H9 (cell line): ENCODE results near the gene KIF18A. TPM values are rescaled to one million over a fixed set of nuclear protein-coding genes. Genes with fewer than 3 reads are reported as not detected.

ENCODE experiments used
- DNase-seq: peaks from one replicate; pipeline ENCODE4 v3.0.0-alpha.2; 2017
- H2AFZ ChIP-seq: one replicate; pipeline ENCODE4 v1.6.1; 2013; ENCODE audit warnings: mild to moderate bottlenecking, low read length, control low read depth, moderate library complexity
- H2AK5ac ChIP-seq: 2 replicates; pipeline ENCODE4 v1.6.1; 2013; ENCODE audit warnings: low read length, control low read depth, mixed read lengths; ENCODE audit not compliant: insufficient read length
- H2BK120ac ChIP-seq: one replicate; pipeline ENCODE4 v1.6.1; 2013; ENCODE audit warnings: low read depth, mild to moderate bottlenecking, low read length, control low read depth, inconsistent platforms; ENCODE audit not compliant: poor library complexity, severe bottlenecking
- H2BK12ac ChIP-seq: 2 replicates; pipeline ENCODE4 v1.6.1; 2013; ENCODE audit warnings: low read length, control low read depth, mixed read lengths, low read depth; ENCODE audit not compliant: insufficient read length
- H2BK15ac ChIP-seq: 2 replicates; pipeline ENCODE4 v1.6.1; 2013; ENCODE audit warnings: low read depth, low read length, control low read depth
- H2BK20ac ChIP-seq: one replicate; pipeline ENCODE4 v1.6.1; 2013; ENCODE audit warnings: low read depth, mild to moderate bottlenecking, low read length, control low read depth, inconsistent platforms; ENCODE audit not compliant: poor library complexity, severe bottlenecking
- H2BK5ac ChIP-seq: 2 replicates; pipeline ENCODE4 v1.6.1; 2013; ENCODE audit warnings: low read length, control low read depth, mixed read lengths; ENCODE audit not compliant: insufficient read length
- H3K14ac ChIP-seq: 2 replicates; pipeline ENCODE4 v1.6.1; 2013; ENCODE audit warnings: low read length, control low read depth; ENCODE audit not compliant: insufficient read depth
- H3K18ac ChIP-seq: 2 replicates; pipeline ENCODE4 v1.6.1; 2013; ENCODE audit warnings: low read depth, mild to moderate bottlenecking, mixed read lengths, low read length, control low read depth; ENCODE audit not compliant: insufficient read length
- H3K23ac ChIP-seq: 2 replicates; pipeline ENCODE4 v1.6.1; 2013; ENCODE audit warnings: low read length, control low read depth, mixed read lengths, low read depth; ENCODE audit not compliant: insufficient read length
- H3K23me2 ChIP-seq: 2 replicates; pipeline ENCODE4 v1.6.1; 2013; ENCODE audit warnings: low read depth, mild to moderate bottlenecking, mixed read lengths, low read length, control low read depth; ENCODE audit not compliant: insufficient read length, poor library complexity, severe bottlenecking
- H3K27ac ChIP-seq: 2 replicates; pipeline ENCODE4 v1.5.1; 2013; ENCODE audit warnings: low read length, control low read depth, mixed read lengths, low read depth; ENCODE audit not compliant: insufficient read length
- H3K27me3 ChIP-seq: 2 replicates; pipeline ENCODE4 v1.6.1; 2013; ENCODE audit warnings: low read length, control low read depth, inconsistent platforms; ENCODE audit not compliant: insufficient read depth
- H3K4ac ChIP-seq: 2 replicates; pipeline ENCODE4 v1.6.1; 2013; ENCODE audit warnings: low read depth, mild to moderate bottlenecking, control low read depth, inconsistent platforms, low read length, moderate library complexity
- H3K4me1 ChIP-seq: 2 replicates; pipeline ENCODE4 v1.6.1; 2013; ENCODE audit warnings: low read length, control low read depth, inconsistent platforms; ENCODE audit not compliant: insufficient read depth
- H3K4me2 ChIP-seq: 2 replicates; pipeline ENCODE4 v1.6.1; 2013; ENCODE audit warnings: low read length, control low read depth, mixed read lengths; ENCODE audit not compliant: insufficient read length, insufficient read depth
- H3K56ac ChIP-seq: 2 replicates; pipeline ENCODE4 v1.6.1; 2013; ENCODE audit warnings: low read depth, mild to moderate bottlenecking, mixed read lengths, low read length, control low read depth; ENCODE audit not compliant: insufficient read length
- H3K79me1 ChIP-seq: 2 replicates; pipeline ENCODE4 v1.6.1; 2013; ENCODE audit warnings: low read depth, mild to moderate bottlenecking, moderate library complexity, low read length, control low read depth, inconsistent platforms; ENCODE audit not compliant: insufficient read depth, poor library complexity, severe bottlenecking
- H3K79me2 ChIP-seq: 2 replicates; pipeline ENCODE4 v1.6.1; 2013; ENCODE audit warnings: low read length, control low read depth, inconsistent platforms; ENCODE audit not compliant: insufficient read depth
- H3K9ac ChIP-seq: 2 replicates; pipeline ENCODE4 v1.6.1; 2013; ENCODE audit warnings: low read length, control low read depth, mixed read lengths; ENCODE audit not compliant: insufficient read length; ENCODE audit errors: extremely low read depth
- H3K9me3 ChIP-seq: one replicate; pipeline ENCODE4 v1.6.1; 2013; ENCODE audit warnings: low read depth, low read length, inconsistent platforms; ENCODE audit not compliant: control insufficient read depth
- H3T11ph ChIP-seq: one replicate; pipeline ENCODE4 v1.6.1; 2013; ENCODE audit warnings: mild to moderate bottlenecking, low read length, control low read depth, inconsistent platforms
- H4K20me1 ChIP-seq: one replicate; pipeline ENCODE4 v1.6.1; 2013; ENCODE audit not compliant: control insufficient read depth, insufficient read length, insufficient read depth
- H4K5ac ChIP-seq: 2 replicates; pipeline ENCODE4 v1.6.1; 2013; ENCODE audit warnings: low read depth, mild to moderate bottlenecking, mixed read lengths, low read length, control low read depth; ENCODE audit not compliant: insufficient read length
- H4K8ac ChIP-seq: replicated peaks from 2 replicates; pipeline ENCODE4 v1.6.1; 2013; ENCODE audit warnings: low read length, control low read depth, mixed read lengths, low read depth; ENCODE audit not compliant: insufficient read length
- H4K91ac ChIP-seq: 2 replicates; pipeline ENCODE4 v1.6.1; 2013; ENCODE audit warnings: low read depth, mild to moderate bottlenecking, moderate library complexity, mixed read lengths, low read length, control low read depth; ENCODE audit not compliant: insufficient read length
- H3K27ac Mint-ChIP-seq, 3 experiments: 2 replicates in 2 of 3; 3 replicates in 1 of 3; pipeline ENCODE4 v1.8.0; 2020 to 2021; ENCODE audit warnings: mixed read lengths in 3 of 3, mild to moderate bottlenecking in 1 of 3, moderate library complexity in 1 of 3
- H3K27me3 Mint-ChIP-seq: 2 replicates; pipeline ENCODE4 v1.8.0; 2021; ENCODE audit warnings: low read depth, mild to moderate bottlenecking, moderate library complexity, mixed read lengths
- H3K36me3 Mint-ChIP-seq, 3 experiments: 2 replicates in 2 of 3; 3 replicates in 1 of 3; pipeline ENCODE4 v1.8.0; 2020 to 2021; ENCODE audit warnings: low read depth in 3 of 3, mixed read lengths in 3 of 3; ENCODE audit not compliant: insufficient read depth in 1 of 3
- H3K4me1 Mint-ChIP-seq, 2 experiments: 2 replicates each; pipeline ENCODE4 v1.8.0; 2020; ENCODE audit warnings: mixed read lengths in 2 of 2
- H3K4me3 Mint-ChIP-seq, 2 experiments: 2 replicates in 1 of 2; 3 replicates in 1 of 2; pipeline ENCODE4 v1.8.0; 2020 to 2021; ENCODE audit warnings: mild to moderate bottlenecking in 2 of 2, mixed read lengths in 2 of 2, moderate library complexity in 1 of 2
- H3K9me3 Mint-ChIP-seq, 2 experiments: 2 replicates in 1 of 2; 3 replicates in 1 of 2; pipeline ENCODE4 v1.8.0; 2020; ENCODE audit warnings: mild to moderate bottlenecking in 2 of 2, mixed read lengths in 2 of 2, moderate library complexity in 1 of 2
- CTCF ChIP-seq: fragments of 200-600 bp; sonication (generic); conservative IDR thresholded peaks from 3 replicates; pipeline ENCODE4 v1.8.0; 2021; ENCODE audit warnings: antibody characterized with exemption, mild to moderate bottlenecking
- WGBS: extraction: QIAGEN DNeasy Blood & Tissue Kit; methylation state at CpG from one replicate; pipeline ENCODE4 v1.1.7; 2013; ENCODE audit warnings: missing lambda C conversion rate, low lambda C conversion rate, mixed read lengths; ENCODE audit not compliant: insufficient read length; ENCODE audit errors: extremely low coverage; 5-methylcytosine and 5-hydroxymethylcytosine counted together
- total RNA-seq: library from RNA; stranded (reverse); gene quantifications from 2 replicates; pipeline ENCODE4 v1.2.1, GENCODE V29; 2021

The KIF18A gene
- total RNA-seq, 1 experiment from 2014 or later = 25.9 TPM

DNA sequence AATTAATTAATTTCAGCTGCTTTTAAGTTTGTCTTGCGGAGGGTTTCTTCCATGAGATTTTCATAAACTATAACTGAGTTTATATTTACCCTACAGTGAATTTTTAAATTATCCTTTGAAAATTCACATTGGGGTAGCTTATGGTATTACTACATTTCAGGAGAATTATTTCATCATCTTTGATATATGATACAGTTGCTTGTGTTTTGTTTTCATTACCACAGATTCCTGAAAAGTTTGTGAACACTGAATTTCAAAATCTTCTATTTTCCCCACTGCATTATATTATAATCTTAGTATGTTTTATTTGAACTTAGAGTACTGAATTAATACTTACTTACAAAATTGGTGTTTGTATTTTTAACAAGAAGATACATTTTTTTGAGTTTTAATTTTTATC lies 24.6 kb upstream of the KIF18A start:
- H3K14ac ChIP-seq = no peak overlapping the region
- Mint-ChIP-seq H3K27me3 (no peaks in the 10 kb centered on the region; the same call in 1 of the 2 replicates), H3K27ac (no peak overlapping the region), H3K4me3 (no peak overlapping the region), H3K4me1 (peaks cover 19 to 25% of the 10 kb centered on the region in 2 experiments), H3K9me3 (peaks cover 27 to 32% of the 10 kb centered on the region in 2 experiments), H3K36me3 (peaks cover 37 to 46% (median 45%) of the 10 kb centered on the region in 3 experiments)
- H3K4me2 ChIP-seq = no peak overlapping the region
- no peak overlapping the region for H3K56ac ChIP-seq
- no peaks in the 10 kb centered on the region for H3K79me1 ChIP-seq
- no peak overlapping the region for H3K9ac ChIP-seq
- H2BK12ac ChIP-seq = no peak overlapping the region
- H4K20me1 ChIP-seq = no peaks in the 10 kb centered on the region
- no peak overlapping the region for H2BK20ac ChIP-seq
- no peak overlapping the region for H3T11ph ChIP-seq
- no peaks in the 10 kb centered on the region for H3K23me2 ChIP-seq
- TF ChIP-seq CTCF = no peak
- H3K4me1 ChIP-seq = peaks cover 2% of the 10 kb centered on the region; the same call in 1 of the 2 replicates
- no peak overlapping the region for H4K91ac ChIP-seq
- no CpG with 5 or more reads among the region's 1 CpG for WGBS
- H3K18ac ChIP-seq = no peak overlapping the region
- H4K8ac ChIP-seq = no peak overlapping the region
- no peak overlapping the region for H2AK5ac ChIP-seq
- H3K79me2 ChIP-seq = no peaks in the 10 kb centered on the region
- no peak overlapping the region for H3K27ac ChIP-seq
- H4K5ac ChIP-seq = no peak overlapping the region
- H3K4ac ChIP-seq = no peak overlapping the region
- H3K23ac ChIP-seq = no peak overlapping the region
- no peak overlapping the region for H2AFZ ChIP-seq
- H2BK120ac ChIP-seq = no peak overlapping the region
- no peak for DNase-seq
- no peak overlapping the region for H2BK5ac ChIP-seq
- H3K27me3 ChIP-seq = no peaks in the 10 kb centered on the region
- peaks cover 10% of the 10 kb centered on the region for H3K9me3 ChIP-seq
- H2BK15ac ChIP-seq = no peak overlapping the region
